Measurements from ENCODE around the gene CHD8. TPM values are rescaled to one million over a fixed set of nuclear protein-coding genes. Genes with fewer than 3 reads are reported as not detected.
"Not testable (repeated sequence)": the region's sequence is repeated elsewhere in the genome, so short reads cannot be mapped to it uniquely, and the experiment has no call there.

Gene CHD8
- total RNA-seq, 2 experiments from 2014 or later, result 73.9 to 75.5 TPM

GRCh38 chr14:21385188-21385904 is 70.6 kb downstream of the CHD8 start:
- Mint-ChIP-seq H3K27me3 (ENCODE audit: low read depth) (no peaks in the 10 kb centered on the region), H3K4me1 (ENCODE audit: low read depth) (peaks cover 29% of the 10 kb centered on the region), H3K9me3 (no peaks in the 10 kb centered on the region), H3K36me3 (ENCODE audit: low read depth) (peaks cover 34% of the 10 kb centered on the region), H3K27ac (peak overlapping the region; percentile 99), H3K4me3 (peak overlapping the region; percentile 98)
- CTCF ChIA-PET, result interaction anchor here (0.5 kb wide), 1 partner anchor 39 kb away, joined by 3 read pairs; no protein-coding TSS in a partner anchor
- intact Hi-C loops (cut with micrococcal nuclease), result loop anchor here (10.0 kb wide), 1 partner anchor 1199 kb away; the partner anchor contains the start of gene DAD1
- DNase-seq, result no peak

GRCh38 chr14:21384494-21384851 is 71.5 kb downstream of the CHD8 start:
- CTCF ChIA-PET, result interaction anchor here (1.0 kb wide), 2 partner anchors 39 to 72 kb away, joined by 4 read pairs; partner anchors contain the start of gene CHD8
- peak; percentile 68 for DNase-seq
- H3K36me3 Mint-ChIP-seq (ENCODE audit: low read depth), result peaks cover 36% of the 10 kb centered on the region
- intact Hi-C loops (cut with micrococcal nuclease), result loop anchor here (1.0 to 10.0 kb wide), 13 partner anchors 30 to 1200 kb away; partner anchors contain the start of genes CHD8, DAD1, HNRNPC and METTL3
- H3K27ac Mint-ChIP-seq, result peak overlapping the region; percentile 99
- no peaks in the 10 kb centered on the region for H3K27me3 Mint-ChIP-seq (ENCODE audit: low read depth)
- peak overlapping the region; percentile 98 for H3K4me3 Mint-ChIP-seq
- H3K4me1 Mint-ChIP-seq (ENCODE audit: low read depth), result peaks cover 33% of the 10 kb centered on the region
- no peaks in the 10 kb centered on the region for H3K9me3 Mint-ChIP-seq

- peaks cover 34% of the 10 kb centered on the region for H3K4me1 Mint-ChIP-seq (ENCODE audit: low read depth)
- H3K27ac Mint-ChIP-seq, result peak within 1 kb of the TSS; percentile 99
- no peaks in the 10 kb centered on the region for H3K27me3 Mint-ChIP-seq (ENCODE audit: low read depth)
- peaks cover 35% of the 10 kb centered on the region for H3K36me3 Mint-ChIP-seq (ENCODE audit: low read depth)
- DNase-seq, result peak; percentile 97
- H3K9me3 Mint-ChIP-seq, result no peaks in the 10 kb centered on the region
- CTCF ChIA-PET, result interaction anchor here (1.0 kb wide), 2 partner anchors 39 to 72 kb away, joined by 4 read pairs; partner anchors contain the start of gene CHD8
- H3K4me3 Mint-ChIP-seq, result peak within 1 kb of the TSS; percentile 98
- intact Hi-C loops (cut with micrococcal nuclease), result loop anchor here (1.0 to 10.0 kb wide), 13 partner anchors 30 to 1201 kb away; partner anchors contain the start of genes CHD8, DAD1, HNRNPC and METTL3
Observed at GRCh38 chr14:21383848-21384493, 72.0 kb downstream of the CHD8 start, which contains the start of gene SUPT16H. Gene SUPT16H (minus strand): TSS chr14:21384019. CDS start chr14:21383927, 92 bp downstream.

DNA sequence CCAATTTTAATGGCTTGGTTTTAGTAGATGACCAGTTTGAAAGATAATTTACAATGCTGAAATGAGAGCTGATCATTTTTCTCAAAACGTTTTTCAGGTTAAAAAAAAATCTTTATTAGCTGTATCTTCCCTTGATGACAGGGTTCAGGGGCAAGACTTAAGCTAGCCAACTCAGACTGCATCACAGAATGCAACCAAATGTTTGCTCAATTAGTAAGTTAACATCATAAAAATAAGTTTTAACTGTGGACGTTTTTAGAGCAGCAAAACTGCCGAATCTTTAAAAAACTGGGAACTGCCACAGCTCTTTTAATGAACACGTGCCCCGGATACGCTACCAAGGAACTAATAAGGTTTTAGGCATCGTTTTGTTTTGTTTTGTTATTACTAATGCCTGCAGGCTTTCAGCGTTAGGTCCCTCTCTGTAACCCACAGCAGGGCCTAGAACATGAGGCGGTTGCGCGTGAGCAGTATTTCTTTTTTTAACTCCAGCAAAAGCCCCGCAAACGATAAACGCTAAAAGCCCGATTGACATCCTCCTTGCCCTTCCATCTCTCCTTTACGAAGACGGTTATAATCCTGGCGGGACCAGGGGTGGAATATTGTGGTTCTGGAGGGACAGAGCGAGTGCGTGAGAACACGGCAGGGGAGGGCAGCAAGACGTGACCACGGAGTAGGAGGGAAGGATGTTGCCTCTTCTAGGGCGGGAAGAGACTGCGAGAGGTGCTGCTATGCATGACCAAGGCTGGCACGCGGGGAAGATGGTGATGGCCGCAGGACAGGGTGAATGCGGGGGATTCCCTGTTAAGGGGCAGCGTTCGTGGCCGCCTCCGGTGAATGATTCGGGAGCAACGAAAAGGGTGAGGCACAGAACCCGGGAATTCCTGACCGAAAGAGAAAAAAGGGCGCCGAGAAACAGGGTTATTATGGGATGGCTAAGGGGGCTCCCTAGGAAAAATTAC is 72.8 kb downstream of the CHD8 start:
- CTCF ChIA-PET, result interaction anchor here (0.7 to 1.0 kb wide), 6 partner anchors 19 to 115 kb away, joined by 3 to 7 read pairs (median 4); partner anchors contain the start of genes RAB2B and TOX4
- H3K4me1 Mint-ChIP-seq (ENCODE audit: low read depth), result peaks cover 38% of the 10 kb centered on the region
- peak; percentile 51 for DNase-seq
- no peaks in the 10 kb centered on the region for H3K27me3 Mint-ChIP-seq (ENCODE audit: low read depth)
- H3K27ac Mint-ChIP-seq, result peak overlapping the region; percentile 99
- intact Hi-C loops (cut with micrococcal nuclease), result loop anchor here (5.0 to 10.0 kb wide), 3 partner anchors 161 to 1202 kb away; partner anchors contain the start of genes DAD1 and RNASE4
- no peaks in the 10 kb centered on the region for H3K9me3 Mint-ChIP-seq
- peaks cover 31% of the 10 kb centered on the region for H3K36me3 Mint-ChIP-seq (ENCODE audit: low read depth)
- H3K4me3 Mint-ChIP-seq, result peak overlapping the region; percentile 98

GRCh38 chr14:21382095-21382494 is 73.8 kb downstream of the CHD8 start:
- H3K4me3 Mint-ChIP-seq, result peak overlapping the region; percentile 98
- DNase-seq, result no peak
- CTCF ChIA-PET, result interaction anchor here (0.7 to 0.9 kb wide), 4 partner anchors 20 to 114 kb away, joined by 3 to 4 read pairs (median 3); no protein-coding TSS in a partner anchor
- no peaks in the 10 kb centered on the region for H3K9me3 Mint-ChIP-seq
- H3K27me3 Mint-ChIP-seq (ENCODE audit: low read depth), result no peaks in the 10 kb centered on the region
- intact Hi-C loops (cut with micrococcal nuclease), result loop anchor here (5.0 to 10.0 kb wide), 3 partner anchors 160 to 1203 kb away; partner anchors contain the start of genes DAD1 and RNASE4
- H3K27ac Mint-ChIP-seq, result peak overlapping the region; percentile 99
- peaks cover 49% of the 10 kb centered on the region for H3K4me1 Mint-ChIP-seq (ENCODE audit: low read depth)
- peaks cover 30% of the 10 kb centered on the region for H3K36me3 Mint-ChIP-seq (ENCODE audit: low read depth)

DNA sequence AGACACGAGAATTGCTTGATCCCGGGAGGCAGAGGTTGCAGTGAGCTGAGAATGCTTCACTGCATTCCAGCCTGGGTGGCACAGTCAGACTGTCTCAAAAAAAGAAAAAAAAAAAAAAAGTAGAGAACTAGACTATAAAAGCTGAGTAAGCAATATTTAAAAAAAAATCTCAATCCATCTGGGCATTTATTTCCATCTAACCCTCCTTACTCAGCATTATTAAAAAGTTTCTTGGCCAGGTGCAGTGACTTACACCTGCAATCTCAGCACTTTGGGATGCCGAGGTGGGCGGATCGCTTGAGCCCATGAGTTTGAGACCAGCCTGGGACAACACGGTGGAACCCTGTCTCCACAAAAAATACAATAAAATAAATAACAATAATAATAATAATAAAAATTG is 76.6 kb downstream of the CHD8 start:
- CTCF ChIA-PET, result interaction anchor here (1.3 kb wide), 1 partner anchor 15 kb away, joined by 3 read pairs; no protein-coding TSS in a partner anchor
- H3K27me3 Mint-ChIP-seq (ENCODE audit: low read depth), result no peaks in the 10 kb centered on the region
- H3K36me3 Mint-ChIP-seq (ENCODE audit: low read depth), result peaks cover 22% of the 10 kb centered on the region
- H3K9me3 Mint-ChIP-seq, result no peaks in the 10 kb centered on the region
- H3K4me1 Mint-ChIP-seq (ENCODE audit: low read depth), result peaks cover 45% of the 10 kb centered on the region
- intact Hi-C loops (cut with micrococcal nuclease), result no loop called here
- no peak overlapping the region for H3K27ac Mint-ChIP-seq
- DNase-seq, result no peak
- no peak overlapping the region for H3K4me3 Mint-ChIP-seq

- Mint-ChIP-seq H3K36me3 (ENCODE audit: low read depth) (peaks cover 34% of the 10 kb centered on the region), H3K4me1 (ENCODE audit: low read depth) (peaks cover 23% of the 10 kb centered on the region), H3K27ac (no peak overlapping the region), H3K27me3 (ENCODE audit: low read depth) (no peaks in the 10 kb centered on the region), H3K4me3 (no peak overlapping the region), H3K9me3 (no peaks in the 10 kb centered on the region)
- intact Hi-C loops (cut with micrococcal nuclease), result no loop called here
- CTCF ChIA-PET, result no interaction called here
- no peak for DNase-seq
Observed at GRCh38 chr14:21373980-21374379, 81.9 kb downstream of the CHD8 start.

DNA sequence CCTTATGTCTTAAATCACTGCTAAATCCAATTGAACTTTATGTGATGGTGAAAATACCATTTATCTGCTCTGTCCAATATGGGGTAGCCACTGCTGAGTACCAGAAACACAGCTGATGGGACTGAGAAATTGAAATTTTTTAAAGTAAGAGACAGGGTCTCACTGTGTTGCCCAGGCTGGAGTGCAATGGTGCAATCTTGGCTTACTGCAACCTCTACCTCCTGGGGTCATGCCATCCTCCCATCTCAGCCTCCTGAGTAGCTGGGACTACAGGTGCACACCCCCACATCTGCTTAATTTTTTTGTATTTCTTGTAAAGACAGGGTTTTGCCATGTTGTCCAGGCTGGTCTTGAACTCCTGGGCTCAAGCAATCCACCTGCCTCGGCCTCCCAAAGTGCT is 83.1 kb downstream of the CHD8 start:
- H3K27ac Mint-ChIP-seq; DNase-seq; intact Hi-C loops (cut with micrococcal nuclease); H3K4me3 Mint-ChIP-seq; H3K9me3 Mint-ChIP-seq; CTCF ChIA-PET; H3K27me3 Mint-ChIP-seq (ENCODE audit: low read depth): not testable (repeated sequence)
- Mint-ChIP-seq H3K36me3 (ENCODE audit: low read depth) (peaks cover 40% of the 10 kb centered on the region), H3K4me1 (ENCODE audit: low read depth) (peaks cover 15% of the 10 kb centered on the region)

DNA sequence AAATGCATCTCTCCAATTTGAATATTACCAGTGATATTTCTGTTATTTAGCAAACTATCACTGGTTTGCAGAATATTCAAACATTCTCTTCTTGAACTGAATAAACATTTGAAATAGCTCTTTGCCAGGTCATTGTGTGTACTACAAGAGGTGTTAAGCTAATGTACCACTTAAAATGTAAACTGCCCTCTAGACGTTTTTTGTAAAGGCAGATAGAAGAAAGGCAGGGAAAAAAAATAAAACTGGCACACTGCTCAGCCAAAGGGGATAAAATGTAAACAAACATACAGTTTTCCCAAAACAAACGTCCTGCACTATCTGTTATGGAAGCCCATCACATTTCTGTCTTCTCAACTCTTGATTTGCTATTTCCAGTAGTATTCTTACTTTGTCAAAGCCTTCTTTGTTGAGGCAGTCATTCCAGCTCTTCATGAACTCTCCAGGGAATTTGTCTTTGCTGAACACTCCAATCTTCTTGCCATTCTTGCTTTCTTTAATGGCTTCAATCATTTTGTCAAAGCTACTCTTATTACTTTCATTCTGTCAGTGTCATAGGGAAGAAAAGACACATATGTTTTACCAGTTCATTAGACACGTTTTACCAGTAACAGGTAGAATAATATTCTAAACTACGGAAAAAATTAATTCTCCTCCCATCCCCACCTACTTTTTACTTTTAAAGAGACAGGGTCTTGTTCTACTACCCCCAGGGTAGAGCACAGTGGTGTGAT is 85.8 kb downstream of the CHD8 start:
- Mint-ChIP-seq H3K27me3 (ENCODE audit: low read depth) (no peaks in the 10 kb centered on the region), H3K27ac (no peak overlapping the region), H3K9me3 (no peaks in the 10 kb centered on the region), H3K4me1 (ENCODE audit: low read depth) (peaks cover 3% of the 10 kb centered on the region), H3K36me3 (ENCODE audit: low read depth) (peaks cover 51% of the 10 kb centered on the region), H3K4me3 (no peak overlapping the region)
- DNase-seq, result no peak
- intact Hi-C loops (cut with micrococcal nuclease), result no loop called here
- CTCF ChIA-PET, result interaction anchor here (1.0 to 1.3 kb wide), 2 partner anchors 11 to 86 kb away, joined by 3 to 6 read pairs; no protein-coding TSS in a partner anchor

DNA sequence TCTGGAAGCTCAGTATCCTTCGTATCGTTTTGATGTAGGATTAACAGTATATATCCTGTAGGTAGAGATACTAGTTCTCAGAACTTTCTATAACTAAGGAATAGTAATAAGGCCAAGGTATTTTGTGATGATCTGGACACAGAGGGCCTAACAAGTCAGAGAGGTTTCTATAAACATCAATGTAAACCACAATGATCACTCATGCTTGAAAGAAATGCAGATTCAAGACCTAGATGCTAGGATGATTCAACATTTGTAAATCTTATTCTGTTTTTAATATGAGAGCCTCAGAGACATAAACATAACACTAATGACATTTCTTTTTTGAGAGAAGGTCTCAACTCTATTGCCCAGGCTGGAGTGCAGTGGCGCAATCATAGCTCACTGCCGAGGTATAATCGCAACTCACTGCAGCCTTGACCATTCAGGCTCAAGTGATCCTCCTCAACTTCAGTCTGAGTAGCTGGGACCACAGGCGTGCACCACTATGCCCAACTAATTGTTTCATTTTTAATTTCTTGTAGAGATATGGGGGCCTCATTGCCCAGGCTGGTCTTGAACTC is 88.3 kb downstream of the CHD8 start:
- intact Hi-C loops (cut with micrococcal nuclease), result no loop called here
- H3K4me1 Mint-ChIP-seq (ENCODE audit: low read depth), result no peaks in the 10 kb centered on the region
- H3K9me3 Mint-ChIP-seq, result no peaks in the 10 kb centered on the region
- H3K27ac Mint-ChIP-seq, result no peak overlapping the region
- H3K4me3 Mint-ChIP-seq, result no peak overlapping the region
- no peak for DNase-seq
- CTCF ChIA-PET, result interaction anchor here (0.7 to 1.0 kb wide), 2 partner anchors 126 to 485 kb away, joined by 3 read pairs; no protein-coding TSS in a partner anchor
- H3K36me3 Mint-ChIP-seq (ENCODE audit: low read depth), result peaks cover 57% of the 10 kb centered on the region
- no peaks in the 10 kb centered on the region for H3K27me3 Mint-ChIP-seq (ENCODE audit: low read depth)

GRCh38 chr14:21356511-21356910 is 99.4 kb downstream of the CHD8 start:
- intact Hi-C loops (cut with micrococcal nuclease), result no loop called here
- CTCF ChIA-PET, result no interaction called here
- Mint-ChIP-seq H3K4me3 (no peak overlapping the region), H3K36me3 (ENCODE audit: low read depth) (peaks cover 68% of the 10 kb centered on the region), H3K9me3 (no peaks in the 10 kb centered on the region), H3K27me3 (ENCODE audit: low read depth) (no peaks in the 10 kb centered on the region), H3K27ac (no peak overlapping the region), H3K4me1 (ENCODE audit: low read depth) (no peaks in the 10 kb centered on the region)
- DNase-seq, result no peak
